Suprapubic skin (tissue), 4 donors: ENCODE measurements around the gene SLC17A8. TPM values are rescaled to one million over a fixed set of nuclear protein-coding genes. Genes with fewer than 3 reads are reported as not detected.

ENCODE experiments used
- DNase-seq, 2 donors: peaks; one replicate each; pipeline ENCODE4 v3.0.0-alpha.2; 2019; ENCODE audit warnings: low spot score in 2 of 2
- H3K27ac ChIP-seq: fragments of 200-600 bp; sonication (generic); one replicate; pipeline ENCODE4 v1.5.1; 2019
- H3K27me3 ChIP-seq: fragments of 200-600 bp; sonication (generic); one replicate; pipeline ENCODE4 v1.5.1; 2019
- H3K36me3 ChIP-seq: fragments of 200-600 bp; sonication (generic); one replicate; pipeline ENCODE4 v1.5.1; 2019
- H3K4me1 ChIP-seq: fragments of 200-600 bp; sonication (generic); one replicate; pipeline ENCODE4 v1.5.1; 2019
- H3K4me3 ChIP-seq: fragments of 200-600 bp; sonication (generic); one replicate; pipeline ENCODE4 v1.5.1; 2019; ENCODE audit warnings: mild to moderate bottlenecking
- H3K9me3 ChIP-seq: fragments of 200-600 bp; sonication (generic); one replicate; pipeline ENCODE4 v1.5.1; 2019
- EP300 ChIP-seq: sonication (generic); formaldehyde crosslinking; IDR thresholded peaks from one replicate; pipeline ENCODE4 v1.6.1; 2017; ENCODE audit warnings: antibody characterized with exemption
- POLR2A ChIP-seq, 2 donors: fragments of 450-650 bp; IDR thresholded peaks; one replicate each; pipeline ENCODE4 v1.6.1; 2017; ENCODE audit warnings: antibody characterized with exemption in 2 of 2, mild to moderate bottlenecking in 2 of 2, moderate library complexity in 2 of 2
- POLR2AphosphoS5 ChIP-seq, 3 donors: sonication (generic); formaldehyde crosslinking; IDR thresholded peaks; one replicate each; pipeline ENCODE4 v1.6.1; 2017; ENCODE audit warnings: antibody characterized with exemption in 3 of 3
- WGBS: methylation state at CpG from one replicate; pipeline ENCODE4 v1.1.5; 2018; 5-methylcytosine and 5-hydroxymethylcytosine counted together
- total RNA-seq, 4 donors: library from RNA; depleted of rRNA; stranded (reverse); fragments of >200 nt; gene quantifications; one replicate each; pipeline ENCODE4 v1.1.0, GENCODE V29; 2016
- TF ChIP-seq, protein P1 (sequence below), 2 donors: fragments of 200-600 bp in 1 of 2; fragments of 450-650 bp in 1 of 2; sonication (generic) in 1 of 2; IDR thresholded peaks; one replicate each; pipeline ENCODE4 v1.5.1; 2016 to 2019; ENCODE audit warnings: antibody characterized with exemption in 2 of 2, mild to moderate bottlenecking in 1 of 2, moderate library complexity in 1 of 2

SLC17A8 gene
- total RNA-seq, 4 donors from 2014 or later: 0.81 TPM; not detected in 3

DNA sequence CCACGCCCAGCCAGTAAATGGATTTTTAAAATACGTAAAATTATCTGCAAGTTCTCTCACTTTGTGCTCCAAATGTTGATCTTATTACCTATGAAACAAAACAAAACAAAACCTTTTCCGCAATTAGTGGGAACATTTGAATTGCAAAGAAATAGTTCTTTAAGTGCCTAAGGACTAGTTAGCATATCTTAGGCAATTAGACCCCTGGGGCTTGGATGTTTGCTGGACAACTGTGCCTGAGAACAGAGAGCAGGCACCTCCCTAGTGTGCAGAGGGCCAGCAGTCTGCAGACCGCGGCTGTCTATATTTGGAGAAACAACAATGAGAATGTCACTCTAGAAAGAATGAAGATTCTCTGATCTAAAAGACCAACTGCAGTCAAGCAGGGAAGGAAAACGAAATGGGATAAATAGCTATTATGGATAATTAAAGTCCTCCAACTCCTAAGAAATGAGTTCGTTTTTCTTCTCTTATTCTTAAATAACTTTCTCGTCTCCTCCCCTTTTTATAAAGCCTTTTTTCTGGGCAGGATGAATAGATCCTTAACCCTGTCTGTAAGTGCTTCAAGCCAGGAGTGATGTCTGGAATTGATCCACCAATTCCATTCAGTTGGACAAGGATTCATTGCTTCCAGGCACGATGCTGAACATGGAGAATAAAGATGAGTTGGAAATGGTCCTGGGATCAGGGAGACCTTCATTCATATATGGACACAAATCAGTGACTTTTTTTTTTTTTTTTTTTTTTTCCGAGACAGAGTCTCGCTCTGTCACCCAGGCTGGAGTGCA, 16.2 kb downstream of the SLC17A8 start:
- no peaks in the 10 kb centered on the region for H3K4me1 ChIP-seq
- no peaks in the 10 kb centered on the region for H3K36me3 ChIP-seq
- no peaks in the 10 kb centered on the region for H3K27me3 ChIP-seq
- 42% methylated on average over 11 of the region's 11 CpGs for WGBS
- no peak overlapping the region for H3K4me3 ChIP-seq
- DNase-seq: no peak
- no peak overlapping the region for H3K27ac ChIP-seq
- H3K9me3 ChIP-seq: no peaks in the 10 kb centered on the region
- no peak for TF ChIP-seq EP300
- no peak for TF ChIP-seq POLR2AphosphoS5 (IDR thresholded peaks at IDR 0.05)
- TF ChIP-seq POLR2A (IDR thresholded peaks at IDR 0.05): no peak
- TF ChIP-seq, protein P1, sequence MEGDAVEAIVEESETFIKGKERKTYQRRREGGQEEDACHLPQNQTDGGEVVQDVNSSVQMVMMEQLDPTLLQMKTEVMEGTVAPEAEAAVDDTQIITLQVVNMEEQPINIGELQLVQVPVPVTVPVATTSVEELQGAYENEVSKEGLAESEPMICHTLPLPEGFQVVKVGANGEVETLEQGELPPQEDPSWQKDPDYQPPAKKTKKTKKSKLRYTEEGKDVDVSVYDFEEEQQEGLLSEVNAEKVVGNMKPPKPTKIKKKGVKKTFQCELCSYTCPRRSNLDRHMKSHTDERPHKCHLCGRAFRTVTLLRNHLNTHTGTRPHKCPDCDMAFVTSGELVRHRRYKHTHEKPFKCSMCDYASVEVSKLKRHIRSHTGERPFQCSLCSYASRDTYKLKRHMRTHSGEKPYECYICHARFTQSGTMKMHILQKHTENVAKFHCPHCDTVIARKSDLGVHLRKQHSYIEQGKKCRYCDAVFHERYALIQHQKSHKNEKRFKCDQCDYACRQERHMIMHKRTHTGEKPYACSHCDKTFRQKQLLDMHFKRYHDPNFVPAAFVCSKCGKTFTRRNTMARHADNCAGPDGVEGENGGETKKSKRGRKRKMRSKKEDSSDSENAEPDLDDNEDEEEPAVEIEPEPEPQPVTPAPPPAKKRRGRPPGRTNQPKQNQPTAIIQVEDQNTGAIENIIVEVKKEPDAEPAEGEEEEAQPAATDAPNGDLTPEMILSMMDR (IDR thresholded peaks at IDR 0.05): no peak

DNA sequence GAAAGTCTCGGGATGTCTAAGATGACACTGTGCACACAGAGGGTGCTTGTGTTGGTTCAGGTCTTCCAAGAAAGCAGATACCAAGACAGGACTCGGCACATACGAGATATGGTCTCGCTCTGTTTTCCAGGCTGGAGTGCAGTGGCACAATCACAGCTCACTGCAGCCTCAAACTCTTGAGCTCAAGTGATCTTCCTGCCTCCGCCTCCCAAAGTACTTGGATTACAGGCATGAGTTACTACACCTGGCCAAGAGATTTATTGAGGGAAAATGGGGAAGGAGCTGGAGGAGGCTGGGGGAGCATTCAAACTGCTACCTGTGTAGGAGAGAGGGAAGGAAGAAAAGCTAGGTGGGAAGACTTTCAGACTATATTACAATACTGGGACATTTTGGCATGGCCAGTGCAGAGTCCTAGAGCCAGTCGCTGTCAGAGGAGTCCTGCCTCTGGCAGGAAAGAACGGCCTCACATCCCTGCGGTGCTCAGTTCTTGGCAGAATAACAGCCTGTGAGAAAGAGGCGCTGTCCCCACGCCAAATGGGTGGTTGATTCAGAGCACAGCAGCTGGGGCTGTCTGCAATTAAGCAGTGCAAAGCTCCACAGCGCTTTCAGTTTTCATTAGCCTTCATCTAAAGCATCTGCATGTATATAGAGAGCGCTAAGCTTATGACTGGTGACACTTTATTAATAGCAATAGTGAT, 18.3 kb downstream of the SLC17A8 start:
- TF ChIP-seq POLR2A (IDR thresholded peaks at IDR 0.05) (no peak), EP300 (no peak), POLR2AphosphoS5 (IDR thresholded peaks at IDR 0.05) (no peak)
- TF ChIP-seq, protein P1 (IDR thresholded peaks at IDR 0.05): no peak
- no peak for DNase-seq
- H3K4me3 ChIP-seq: no peak overlapping the region

DNA sequence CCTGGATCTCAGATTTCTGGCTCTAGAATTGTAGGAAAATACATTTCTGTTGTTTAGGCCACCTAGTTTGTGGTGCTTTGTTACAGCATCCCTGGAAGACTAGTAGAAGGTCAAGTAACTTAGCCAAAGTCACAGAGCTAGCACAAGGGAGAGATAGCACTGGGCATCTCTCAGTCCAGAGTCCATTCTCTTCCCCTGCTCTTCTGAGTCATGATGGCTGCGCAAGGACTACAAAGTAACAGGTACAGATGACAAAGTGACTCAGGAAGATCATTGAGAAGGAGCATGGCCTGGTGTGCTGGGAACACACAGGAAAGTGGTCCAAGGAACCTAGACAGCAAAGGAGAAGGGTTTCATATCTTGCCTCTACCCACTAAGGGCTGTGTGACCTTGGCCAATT, 19.3 kb downstream of the SLC17A8 start:
- Histone ChIP-seq H3K4me1 (no peaks in the 10 kb centered on the region), H3K4me3 (no peak overlapping the region)

More for the DNA sequence above, 18.3 kb downstream of the SLC17A8 start:
- no peaks in the 10 kb centered on the region for H3K36me3 ChIP-seq
- no peaks in the 10 kb centered on the region for H3K9me3 ChIP-seq
- H3K27ac ChIP-seq: no peak overlapping the region
- no peaks in the 10 kb centered on the region for H3K27me3 ChIP-seq
- 44% methylated on average over 12 of the region's 12 CpGs for whole genome bisulfite sequencing
- no peaks in the 10 kb centered on the region for H3K4me1 ChIP-seq

DNA sequence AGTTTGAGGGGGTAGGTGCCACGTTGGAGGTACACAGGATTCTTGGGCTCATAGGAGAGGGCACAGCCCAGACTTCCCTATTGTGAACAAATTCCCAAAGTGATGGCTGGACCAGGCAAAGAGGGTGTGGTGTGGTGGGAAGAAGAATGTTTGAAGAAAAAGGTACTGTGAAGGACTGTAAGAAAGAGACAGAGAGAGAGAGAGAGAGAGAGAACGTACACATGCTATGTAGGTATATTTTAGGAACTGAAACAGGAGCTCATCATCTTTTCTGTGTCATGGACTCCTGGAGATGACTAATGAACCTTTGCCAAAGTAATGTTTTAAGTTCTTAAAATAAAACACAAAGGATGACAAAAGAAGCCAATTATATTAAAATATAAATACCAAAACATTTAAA, 24.5 kb downstream of the SLC17A8 start:
- 73% methylated on average over 2 of the region's 2 CpGs for WGBS
- no peak overlapping the region for H3K4me3 ChIP-seq
- DNase-seq: no peak
- no peaks in the 10 kb centered on the region for H3K4me1 ChIP-seq
- no peaks in the 10 kb centered on the region for H3K27me3 ChIP-seq
- no peak overlapping the region for H3K27ac ChIP-seq
- no peaks in the 10 kb centered on the region for H3K9me3 ChIP-seq
- TF ChIP-seq, protein P1 (IDR thresholded peaks at IDR 0.05): no peak
- no peak for TF ChIP-seq POLR2AphosphoS5 (IDR thresholded peaks at IDR 0.05)
- no peak for TF ChIP-seq EP300
- TF ChIP-seq POLR2A (IDR thresholded peaks at IDR 0.05): no peak
- no peaks in the 10 kb centered on the region for H3K36me3 ChIP-seq

More for the DNA sequence above, 19.3 kb downstream of the SLC17A8 start:
- TF ChIP-seq EP300 (no peak), POLR2A (IDR thresholded peaks at IDR 0.05) (no peak), POLR2AphosphoS5 (IDR thresholded peaks at IDR 0.05) (no peak)
- TF ChIP-seq, protein P1 (IDR thresholded peaks at IDR 0.05): no peak
- H3K9me3 ChIP-seq: no peaks in the 10 kb centered on the region
- no peak overlapping the region for H3K27ac ChIP-seq
- WGBS: 100% methylated on average over 1 of the region's 1 CpG
- H3K36me3 ChIP-seq: no peaks in the 10 kb centered on the region
- DNase-seq: no peak
- no peaks in the 10 kb centered on the region for H3K27me3 ChIP-seq

GRCh38 chr12:100382338-100382737, 25.5 kb downstream of the SLC17A8 start:
- Histone ChIP-seq H3K4me1 (no peaks in the 10 kb centered on the region), H3K27me3 (no peaks in the 10 kb centered on the region), H3K9me3 (no peaks in the 10 kb centered on the region), H3K36me3 (no peaks in the 10 kb centered on the region), H3K4me3 (no peak overlapping the region), H3K27ac (no peak overlapping the region)
- TF ChIP-seq EP300 (no peak), POLR2A (IDR thresholded peaks at IDR 0.05) (no peak), POLR2AphosphoS5 (IDR thresholded peaks at IDR 0.05) (no peak)
- TF ChIP-seq, protein P1 (IDR thresholded peaks at IDR 0.05): no peak
- WGBS: 55% methylated on average over 6 of the region's 6 CpGs
- DNase-seq: no peak
